HepG2 (cell line): ENCODE measurements around the gene SCARF1. TPM values are rescaled to one million over a fixed set of nuclear protein-coding genes. Genes with fewer than 3 reads are reported as not detected.

ENCODE experiments used
- ELF4 ChIP-seq: sonication (generic); formaldehyde crosslinking; IDR thresholded peaks from 2 replicates; pipeline ENCODE4 v1.5.0; 2020; ENCODE audit warnings: missing genetic modification reagents, mild to moderate bottlenecking, moderate library complexity, borderline replicate concordance
- HES4 ChIP-seq: sonication (generic); formaldehyde crosslinking; IDR thresholded peaks from 2 replicates; pipeline ENCODE4 v1.9.0; 2021; ENCODE audit warnings: mild to moderate bottlenecking, missing genetic modification reagents, borderline replicate concordance
- HNRNPLL ChIP-seq: fragments of 200-400 bp; formaldehyde crosslinking; IDR thresholded peaks from 2 replicates; pipeline ENCODE4 v1.6.1; 2017; ENCODE audit warnings: mild to moderate bottlenecking, low read depth, low read length; ENCODE audit not compliant: poor library complexity, severe bottlenecking
- NR2F1 ChIP-seq, 2 experiments: fragments of 450-650 bp in 1 of 2; formaldehyde crosslinking in 1 of 2; IDR thresholded peaks; 2 replicates each; pipeline versions ENCODE4 v1.5.0 to v1.6.1; 2016 to 2020; ENCODE audit warnings: mild to moderate bottlenecking in 1 of 2, missing compliant biosample characterization in 1 of 2, missing genetic modification reagents in 1 of 2, moderate library complexity in 1 of 2
- RAD51 ChIP-seq: fragments of 450-650 bp; IDR thresholded peaks from 2 replicates; pipeline ENCODE4 v1.6.1; 2016; ENCODE audit warnings: borderline replicate concordance
- RFXANK ChIP-seq: IDR thresholded peaks from 2 replicates; pipeline ENCODE4 v1.6.1; 2016
- SIX4 ChIP-seq: sonication (generic); formaldehyde crosslinking; IDR thresholded peaks from 2 replicates; pipeline ENCODE4 v1.4.0; 2020; ENCODE audit warnings: missing genetic modification reagents
- SPEN ChIP-seq: sonication (generic); formaldehyde crosslinking; IDR thresholded peaks from 2 replicates; pipeline ENCODE4 v1.5.1; 2020; ENCODE audit warnings: low read depth, mild to moderate bottlenecking, missing genetic modification reagents
- TGIF2 ChIP-seq: IDR thresholded peaks from 2 replicates; pipeline ENCODE4 v1.6.1; 2016; ENCODE audit warnings: control low read depth, missing compliant biosample characterization
- THAP11 ChIP-seq: IDR thresholded peaks from 2 replicates; pipeline ENCODE4 v1.6.1; 2016; ENCODE audit warnings: missing biosample characterization, missing genetic modification reagents
- THAP7 ChIP-seq: sonication (generic); formaldehyde crosslinking; IDR thresholded peaks from 2 replicates; pipeline ENCODE4 v1.8.1; 2023; ENCODE audit warnings: mild to moderate bottlenecking, missing genetic modification reagents
- XBP1 ChIP-seq: sonication (generic); formaldehyde crosslinking; IDR thresholded peaks from 2 replicates; pipeline ENCODE4 v1.5.0; 2020; ENCODE audit warnings: missing genetic modification reagents
- ZNF17 ChIP-seq: sonication (generic); formaldehyde crosslinking; IDR thresholded peaks from 2 replicates; pipeline ENCODE4 v1.5.0; 2020; ENCODE audit warnings: mild to moderate bottlenecking, missing genetic modification reagents
- ZNF280B ChIP-seq: sonication (generic); formaldehyde crosslinking; IDR thresholded peaks from 2 replicates; pipeline ENCODE4 v1.5.0; 2020; ENCODE audit warnings: missing genetic modification reagents, mild to moderate bottlenecking, borderline replicate concordance
- ZNF788 ChIP-seq: sonication (generic); formaldehyde crosslinking; IDR thresholded peaks from 2 replicates; pipeline ENCODE4 v1.5.0; 2020; ENCODE audit warnings: mild to moderate bottlenecking, missing genetic modification reagents, borderline replicate concordance
- ZNF883 ChIP-seq: sonication (generic); formaldehyde crosslinking; IDR thresholded peaks from 2 replicates; pipeline ENCODE4 v1.5.1; 2020; ENCODE audit warnings: mild to moderate bottlenecking, missing genetic modification reagents; ENCODE audit errors: not compliant biosample characterization
- ZZZ3 ChIP-seq: sonication (generic); formaldehyde crosslinking; IDR thresholded peaks from 2 replicates; pipeline ENCODE4 v1.4.0; 2020; ENCODE audit warnings: missing genetic modification reagents, mild to moderate bottlenecking, borderline replicate concordance
- polyA plus RNA-seq, 8 experiments: library from polyadenylated mRNA; depleted of rRNA in 3 of 8; stranded (reverse) in 7 of 8; unstranded in 1 of 8; fragments of >200 nt; fragmentation: Illumina TruSeq in 4 of 8; extraction: Trizol in 4 of 8; gene quantifications; 2 replicates each; pipeline versions ENCODE4 v1.2.1 to v1.2.3, GENCODE V29; 2011 to 2016; ENCODE audit warnings: low read depth in 4 of 8, missing spikeins in 1 of 8, mixed read lengths in 1 of 8; ENCODE audit not compliant: insufficient read depth in 1 of 8
- total RNA-seq, 5 experiments: library from RNA; depleted of rRNA; stranded (reverse); fragments of >200 nt; fragmentation: Illumina TruSeq; extraction: Trizol; gene quantifications; 2 replicates each; pipeline ENCODE4 v1.2.3, GENCODE V29; 2016; ENCODE audit warnings: low read depth in 1 of 5
- TF ChIP-seq, protein P1 (sequence below): sonication (generic); formaldehyde crosslinking; IDR thresholded peaks from 2 replicates; pipeline ENCODE4 v1.9.0; 2021; ENCODE audit warnings: missing genetic modification reagents, mild to moderate bottlenecking, borderline replicate concordance
- TF ChIP-seq, protein P2 (sequence below): IDR thresholded peaks from 2 replicates; pipeline ENCODE4 v1.6.1; 2012; ENCODE audit warnings: inconsistent platforms
- TF ChIP-seq, protein P3 (sequence below): sonication (generic); formaldehyde crosslinking; IDR thresholded peaks from 2 replicates; pipeline ENCODE4 v1.4.0; 2020; ENCODE audit warnings: missing genetic modification reagents

SCARF1 gene
- total and polyA plus RNA-seq, 2 of the 13 experiments (the other 11 are each of a cell fraction or from before 2014, with no cell fraction given): 0.24 to 0.71 TPM

GRCh38 chr17:1627982-1628855 is 17.3 kb downstream of the SCARF1 start, which contains the start of gene SLC43A2 (continued):
- 0 out of 2 replicates have a peak, but pooled peaks have one; percentile 42 for TF ChIP-seq SPEN (CRISPR knock-in tag)
- no peak for TF ChIP-seq XBP1 (CRISPR knock-in tag)
- no peak for TF ChIP-seq RAD51
- no peak for TF ChIP-seq ZNF17 (CRISPR knock-in tag)
- no peak for TF ChIP-seq ZNF788 (CRISPR knock-in tag)
- no peak for TF ChIP-seq NR2F1 (CRISPR knock-in tag; IDR thresholded peaks at IDR 0.05)
- TF ChIP-seq ELF4 (CRISPR knock-in tag): no peak
- TF ChIP-seq ZNF883 (CRISPR knock-in tag): peak; percentile 76
- no peak; the same call in 1 of the 2 replicates for TF ChIP-seq TGIF2 (CRISPR knock-in tag)
- no peak for TF ChIP-seq RFXANK
- no peak for TF ChIP-seq THAP7 (CRISPR knock-in tag)
- no peak for TF ChIP-seq ZZZ3 (CRISPR knock-in tag)
- TF ChIP-seq, protein P1, sequence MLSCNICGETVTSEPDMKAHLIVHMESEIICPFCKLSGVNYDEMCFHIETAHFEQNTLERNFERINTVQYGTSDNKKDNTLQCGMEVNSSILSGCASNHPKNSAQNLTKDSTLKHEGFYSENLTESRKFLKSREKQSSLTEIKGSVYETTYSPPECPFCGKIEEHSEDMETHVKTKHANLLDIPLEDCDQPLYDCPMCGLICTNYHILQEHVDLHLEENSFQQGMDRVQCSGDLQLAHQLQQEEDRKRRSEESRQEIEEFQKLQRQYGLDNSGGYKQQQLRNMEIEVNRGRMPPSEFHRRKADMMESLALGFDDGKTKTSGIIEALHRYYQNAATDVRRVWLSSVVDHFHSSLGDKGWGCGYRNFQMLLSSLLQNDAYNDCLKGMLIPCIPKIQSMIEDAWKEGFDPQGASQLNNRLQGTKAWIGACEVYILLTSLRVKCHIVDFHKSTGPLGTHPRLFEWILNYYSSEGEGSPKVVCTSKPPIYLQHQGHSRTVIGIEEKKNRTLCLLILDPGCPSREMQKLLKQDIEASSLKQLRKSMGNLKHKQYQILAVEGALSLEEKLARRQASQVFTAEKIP (CRISPR knock-in tag): no peak
- TF ChIP-seq, protein P2, sequence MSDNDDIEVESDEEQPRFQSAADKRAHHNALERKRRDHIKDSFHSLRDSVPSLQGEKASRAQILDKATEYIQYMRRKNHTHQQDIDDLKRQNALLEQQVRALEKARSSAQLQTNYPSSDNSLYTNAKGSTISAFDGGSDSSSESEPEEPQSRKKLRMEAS: peak; percentile 65; the same call in 1 of the 2 replicates
- TF ChIP-seq ZNF280B (CRISPR knock-in tag): no peak; the same call in 1 of the 2 replicates
- peak; percentile 20 for TF ChIP-seq HNRNPLL
- TF ChIP-seq HES4 (CRISPR knock-in tag): no peak
- TF ChIP-seq SIX4: no peak
- TF ChIP-seq, protein P3, sequence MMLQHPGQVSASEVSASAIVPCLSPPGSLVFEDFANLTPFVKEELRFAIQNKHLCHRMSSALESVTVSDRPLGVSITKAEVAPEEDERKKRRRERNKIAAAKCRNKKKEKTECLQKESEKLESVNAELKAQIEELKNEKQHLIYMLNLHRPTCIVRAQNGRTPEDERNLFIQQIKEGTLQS (CRISPR knock-in tag): no peak
- no peak for TF ChIP-seq THAP11 (CRISPR knock-in tag)
